CD4-positive, alpha-beta T cell treated with Interferon alpha-2 for 1 hour (primary cell): Measurements from ENCODE around the gene D2HGDH.
A peak's percentile ranks its signal among the peaks of the same experiment; 100 is the strongest.
"Not testable (repeated sequence)": the region's sequence is repeated elsewhere in the genome, so short reads cannot be mapped to it uniquely, and the experiment has no call there.

Experiments used
- DNase-seq, 2 donors: peaks; one replicate each; pipeline ENCODE4 v3.0.0-alpha.2; 2020 to 2022

The D2HGDH gene

DNA sequence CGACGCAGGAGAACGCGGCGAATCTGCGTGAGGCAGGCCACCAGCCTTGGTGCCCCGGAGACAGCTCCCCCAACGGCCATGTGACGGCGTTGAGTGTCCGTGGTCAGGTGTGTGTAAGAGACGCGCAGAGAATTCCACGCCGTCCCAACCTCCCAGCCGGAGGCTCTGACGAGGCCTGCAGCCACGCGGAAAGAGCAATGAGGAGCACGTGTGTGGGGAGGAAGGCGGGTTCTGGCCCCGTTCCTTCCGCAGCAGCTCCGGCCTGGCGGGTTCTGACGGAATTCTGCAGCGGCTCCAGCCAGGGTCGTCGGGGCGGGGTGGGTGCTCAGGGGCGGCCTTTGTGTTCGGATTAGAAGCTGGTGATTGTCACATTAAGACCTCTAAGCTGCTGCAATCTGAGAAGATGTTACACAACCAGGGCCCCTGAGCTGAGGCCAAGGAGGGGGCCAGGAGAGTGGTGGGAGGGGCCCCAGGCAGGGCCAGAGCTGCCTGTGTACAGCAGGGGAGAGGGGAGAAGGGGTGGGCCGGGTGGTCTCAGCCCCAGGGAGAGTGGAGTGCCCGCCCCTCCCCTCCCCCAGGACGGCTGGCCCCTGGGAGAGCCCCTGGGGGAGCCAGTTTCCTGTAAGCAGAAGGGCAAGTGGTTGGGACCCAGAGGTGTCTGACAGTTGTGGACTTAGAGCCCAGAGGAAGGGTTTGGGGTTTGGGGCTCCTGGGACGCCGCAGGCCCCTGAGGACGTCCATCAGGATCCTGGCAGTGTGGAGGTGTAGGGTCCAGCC, 37.0 kb downstream of the D2HGDH start:
- DNase-seq, result no peak

DNA sequence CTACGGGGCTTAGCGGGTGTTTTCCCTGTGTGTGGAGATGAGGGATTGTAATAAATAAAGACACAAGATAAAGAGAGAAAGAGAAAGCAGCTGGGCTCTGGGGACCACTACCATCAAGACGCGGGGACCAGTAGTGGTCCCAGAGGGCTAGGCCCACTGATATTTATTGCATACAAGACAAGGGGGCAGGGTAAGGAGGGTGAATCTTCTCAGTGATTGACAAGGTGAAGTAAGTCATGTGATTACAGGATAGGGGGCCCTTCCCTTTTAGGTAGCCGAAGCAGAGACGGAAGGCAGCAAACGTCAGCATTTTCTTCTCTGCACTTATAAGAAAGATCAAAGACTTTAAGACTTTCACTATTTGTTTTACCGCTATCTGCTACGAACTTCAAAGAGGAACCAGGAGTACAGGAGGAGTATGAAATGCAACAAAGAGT, 37.7 kb downstream of the D2HGDH start:
- peak in 1 of 2 donors; percentile 69 for DNase-seq

DNA sequence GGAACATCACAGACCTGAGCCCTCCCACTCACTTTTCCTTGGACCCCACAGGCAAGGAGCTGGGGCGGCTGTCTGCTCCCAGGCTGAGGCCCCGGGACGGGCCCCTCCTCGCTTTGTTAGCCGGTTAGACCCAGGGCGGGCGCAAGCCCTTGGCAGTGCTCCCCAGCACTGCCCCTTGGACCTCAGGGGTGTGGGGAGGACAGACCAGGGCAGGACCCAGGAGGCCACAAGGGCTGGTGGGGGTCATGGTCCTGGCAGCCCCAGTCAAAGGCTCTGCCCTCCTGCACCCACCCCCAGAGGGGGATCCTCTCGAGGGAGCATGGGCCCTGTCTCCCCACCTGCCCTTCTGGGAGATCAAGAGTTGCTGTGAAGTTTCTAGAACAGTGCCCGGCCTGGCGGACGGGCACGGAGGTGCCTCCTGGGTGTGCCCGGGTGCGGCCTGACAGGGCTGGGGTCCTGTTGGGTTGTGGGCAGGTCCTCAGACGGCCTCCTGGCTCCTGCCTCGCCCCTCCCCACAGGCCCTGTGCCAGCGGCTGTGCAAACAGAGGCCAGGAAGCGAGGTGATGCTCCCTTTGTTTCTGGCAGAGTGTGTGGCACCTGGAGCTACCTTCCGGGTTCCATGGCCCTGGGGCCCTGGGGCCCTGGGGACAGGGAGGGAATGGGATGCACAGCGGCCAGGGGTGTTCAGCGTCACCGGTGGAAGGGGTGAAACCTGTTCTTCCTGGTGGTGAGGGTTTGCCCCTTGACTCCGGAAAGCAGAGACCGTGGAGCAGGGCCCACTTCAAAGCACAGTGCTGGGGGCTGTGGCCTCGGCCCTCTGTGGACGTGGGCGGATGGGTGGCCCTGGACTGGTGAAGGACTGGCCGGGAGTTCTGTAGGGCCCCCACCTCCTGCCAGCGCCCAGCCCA, 39.3 kb downstream of the D2HGDH start:
- DNase-seq, result no peak

DNA sequence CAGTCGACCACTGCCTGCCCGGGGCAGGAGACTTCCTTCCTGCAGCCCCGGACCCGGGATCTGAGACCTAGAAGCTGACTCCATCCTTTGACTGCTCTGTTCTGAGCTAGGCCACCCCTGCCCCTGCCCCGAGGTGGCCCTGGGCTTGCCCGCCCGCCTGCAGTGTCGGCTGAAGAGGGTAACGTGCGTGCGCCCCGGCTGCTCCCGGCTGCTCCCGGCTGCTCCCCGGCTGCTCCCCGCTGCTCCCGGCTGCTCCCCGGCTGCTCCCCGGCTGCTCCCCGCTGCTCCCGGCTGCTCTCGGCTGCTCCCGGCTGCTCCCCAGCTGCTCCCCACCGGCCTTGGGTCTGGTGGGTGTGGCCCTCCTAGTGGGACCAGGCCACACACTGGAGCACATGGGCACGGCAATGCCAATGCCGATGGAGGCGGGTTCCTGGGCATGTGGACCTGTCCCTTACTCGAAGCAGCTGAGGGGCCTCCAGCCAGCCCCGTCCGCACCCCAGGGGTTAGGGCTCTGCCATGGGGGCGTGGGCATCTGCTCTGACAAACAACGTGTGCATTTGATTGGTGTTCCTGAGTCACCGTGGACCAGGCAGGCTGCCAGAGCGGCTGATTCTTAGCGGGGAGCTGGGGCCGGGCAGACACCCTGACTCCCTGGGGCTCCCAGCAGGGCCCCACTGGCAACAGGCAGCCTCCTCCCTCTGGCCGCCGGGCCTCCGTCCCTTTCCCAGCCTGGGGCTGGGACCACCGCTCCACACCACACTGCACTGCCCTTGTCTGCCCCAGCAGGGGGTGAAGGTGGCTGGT, 40.2 kb downstream of the D2HGDH start:
- no peak for DNase-seq

DNA sequence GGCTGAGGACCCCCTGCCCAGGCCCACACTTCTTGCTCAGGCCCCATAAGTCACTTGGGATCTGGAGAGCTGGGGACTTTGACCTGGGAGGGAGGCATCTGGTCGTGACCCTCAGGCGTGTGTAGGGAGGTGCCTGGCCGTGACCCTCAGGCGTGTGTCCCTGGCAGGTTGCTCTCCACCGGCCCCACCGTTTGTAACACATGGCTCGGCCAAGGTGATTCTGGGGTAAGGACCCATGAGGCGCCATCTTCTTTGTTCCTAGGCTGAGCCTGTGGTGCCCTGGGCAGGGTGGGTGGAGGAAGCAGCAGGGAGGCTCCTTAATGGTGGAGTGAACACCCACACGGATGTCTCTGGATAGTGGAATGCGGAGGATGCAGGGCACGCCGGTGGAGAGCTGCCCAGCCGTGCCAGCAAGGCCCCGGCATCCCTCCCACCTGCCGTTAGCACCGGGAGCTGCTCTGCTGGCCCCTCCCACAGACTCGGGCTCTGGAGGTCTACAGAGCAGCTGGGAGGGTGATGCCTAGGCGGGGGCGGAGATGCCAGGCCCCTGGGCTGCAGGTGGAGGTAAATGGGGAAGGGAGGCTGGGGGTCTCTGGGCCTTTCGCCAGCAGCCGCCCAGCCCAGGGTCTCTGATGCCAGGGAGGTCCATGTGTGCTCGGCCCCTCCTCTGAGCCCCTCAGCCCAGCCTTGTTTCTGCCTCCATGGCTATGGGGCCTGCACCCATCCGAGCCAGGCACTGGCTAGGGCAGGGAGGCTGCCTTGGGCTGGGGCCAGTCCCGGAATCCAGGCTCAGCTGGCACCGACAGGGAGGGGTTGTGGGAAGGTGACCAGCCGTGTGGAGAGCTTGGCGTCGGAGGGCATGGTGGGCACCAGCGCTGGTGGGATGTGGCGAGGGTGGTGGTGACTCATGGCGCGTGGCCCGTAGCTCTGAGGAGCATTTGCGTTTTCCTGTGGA, 41.1 kb downstream of the D2HGDH start:
- no peak for DNase-seq

DNA sequence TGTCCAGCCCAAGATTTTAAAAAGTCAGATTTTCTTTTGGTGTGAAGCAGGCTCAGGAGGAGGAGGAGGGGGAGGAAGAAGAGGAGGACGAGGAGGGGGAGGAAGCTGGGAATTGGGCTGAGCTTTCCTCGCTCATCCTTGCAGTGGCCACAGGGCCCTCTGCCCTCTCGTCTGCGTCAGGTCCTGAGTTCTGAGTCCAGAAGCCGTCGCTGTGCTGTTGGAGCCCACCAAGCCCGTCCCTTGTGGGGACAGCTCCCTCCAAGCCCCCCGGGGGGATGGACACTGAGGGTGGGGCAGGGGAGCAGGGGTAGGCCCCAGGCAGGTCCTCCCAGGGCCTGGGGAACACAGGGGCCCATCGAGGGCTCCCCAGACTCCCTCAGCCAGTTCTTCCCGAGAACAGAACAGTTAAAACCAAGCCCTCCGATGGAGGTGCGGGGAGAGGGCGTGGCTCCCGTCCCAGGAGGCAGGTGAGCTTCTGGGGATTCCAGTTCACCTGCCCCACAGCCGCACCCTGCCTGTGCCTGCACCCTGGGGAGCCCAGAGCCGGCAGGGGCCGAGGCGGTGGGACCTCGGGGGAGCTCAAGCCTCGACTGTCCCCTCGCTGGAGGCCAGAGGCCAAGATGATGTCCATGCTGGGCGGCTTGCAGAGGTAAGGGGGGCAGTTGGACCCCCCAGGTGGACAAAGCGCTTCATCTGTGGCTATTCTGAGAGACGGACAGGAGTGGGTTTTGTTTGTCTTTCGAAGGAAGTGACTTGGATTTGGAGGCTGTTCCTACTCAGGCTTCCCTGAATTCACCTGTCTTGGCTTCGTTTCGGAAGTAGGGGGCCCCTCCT, 42.1 kb downstream of the D2HGDH start, which contains the start of gene GAL3ST2:
TSS of gene GAL3ST2 (plus strand) at position 487 of the 834 bp plus-strand sequence. CDS start at position 621, 134 bp downstream.
- DNase-seq, result no peak

DNA sequence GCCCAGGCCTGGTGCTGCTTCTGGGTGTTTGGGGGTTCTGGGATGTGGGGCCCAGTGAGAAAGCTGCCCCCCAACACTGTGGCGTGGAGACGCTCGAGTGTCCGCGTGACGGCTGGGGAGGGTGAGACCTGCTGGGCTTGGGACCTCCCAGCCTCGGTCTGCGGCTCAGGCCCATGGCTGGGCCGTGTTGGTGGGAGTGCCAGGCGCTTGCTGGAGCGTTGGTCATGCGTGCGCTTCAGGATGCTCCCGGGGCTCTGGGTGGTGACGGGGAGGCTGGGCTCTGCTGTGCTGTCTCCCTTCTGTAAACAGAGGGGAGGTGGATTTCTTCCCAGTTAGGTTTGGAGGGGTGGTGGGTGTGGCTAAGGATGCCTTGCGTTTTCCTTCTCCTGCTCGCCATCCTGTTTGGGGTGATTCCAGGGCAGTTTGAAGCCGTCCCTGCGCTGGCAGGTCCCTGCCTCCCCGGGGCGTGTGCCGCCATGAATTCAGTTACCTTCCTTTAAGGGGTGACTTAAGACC, 42.8 kb downstream of the D2HGDH start:
- no peak for DNase-seq

DNA sequence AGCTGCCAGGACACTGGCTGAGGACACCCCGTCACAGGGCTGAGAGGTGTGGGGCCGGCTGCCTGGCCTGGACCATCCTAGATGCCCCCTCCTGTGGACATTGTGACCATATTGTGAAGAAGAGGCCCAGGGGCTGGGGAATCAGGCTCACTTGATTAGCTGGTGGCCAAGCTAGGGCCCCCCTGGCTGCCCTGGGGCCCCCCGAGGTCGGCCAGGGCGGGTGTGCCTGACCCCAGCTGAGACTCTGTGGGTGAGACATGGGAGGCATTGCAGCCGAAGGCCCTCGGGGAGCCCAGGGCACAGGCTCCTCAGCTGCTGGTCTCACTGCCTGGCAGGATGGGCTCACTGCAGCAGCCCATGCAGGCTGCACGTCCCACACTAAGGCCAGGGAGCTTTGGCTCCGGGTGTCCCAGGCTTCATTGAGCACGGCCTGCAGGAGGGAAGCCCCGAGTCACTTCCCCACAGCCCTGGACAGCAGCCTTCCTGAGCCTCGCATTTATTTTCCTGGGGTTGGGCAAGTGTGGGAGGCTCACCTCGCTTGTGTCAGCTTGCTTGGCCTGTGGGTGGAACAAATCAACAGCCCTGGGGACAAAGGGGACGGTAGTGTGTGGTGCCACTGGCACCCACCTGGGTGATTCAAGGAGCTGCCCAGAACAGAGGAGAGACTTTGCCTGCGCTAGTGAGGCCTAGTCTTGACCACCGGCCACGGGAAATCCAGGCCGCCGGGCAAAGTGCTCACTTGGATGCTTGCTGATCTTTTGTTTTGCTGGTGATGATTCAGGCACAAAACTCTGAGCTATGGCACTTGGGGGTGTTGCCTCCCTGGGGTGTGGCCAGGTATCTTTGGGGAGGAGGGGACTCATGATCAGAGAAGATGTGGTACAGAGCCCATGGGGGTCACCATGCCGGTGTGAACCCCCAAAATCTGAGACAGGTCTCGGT, 43.5 kb downstream of the D2HGDH start:
- DNase-seq, result no peak

DNA sequence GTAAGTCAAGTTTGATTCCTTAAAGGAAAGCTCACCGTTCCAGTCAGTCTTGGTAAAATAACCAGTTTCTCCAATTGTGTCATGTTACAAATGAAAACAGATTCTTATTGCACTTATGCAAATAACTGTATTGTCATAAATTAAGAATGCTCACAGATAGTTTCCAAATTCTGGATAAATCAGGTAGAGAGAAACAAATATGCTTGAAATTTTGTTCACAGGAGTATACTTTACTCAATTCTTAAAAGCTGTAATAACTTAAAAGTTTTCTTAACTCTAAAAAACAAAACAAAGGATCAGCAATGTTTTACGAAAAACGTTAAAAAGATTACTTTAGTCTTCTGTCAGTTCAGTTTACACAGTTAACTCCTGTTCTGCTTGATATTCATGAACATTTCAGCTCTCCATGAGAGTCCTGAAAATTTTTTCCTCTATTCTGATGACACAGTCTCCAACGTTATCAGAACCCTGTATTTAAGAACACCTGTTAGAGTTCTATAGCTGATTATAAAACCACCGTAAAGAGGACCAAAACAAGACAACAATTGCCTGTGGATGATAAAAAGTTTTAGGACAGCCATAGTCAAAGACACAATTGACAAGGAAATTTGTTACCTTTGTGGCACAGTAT, 46.6 kb downstream of the D2HGDH start:
- no peak for DNase-seq

DNA sequence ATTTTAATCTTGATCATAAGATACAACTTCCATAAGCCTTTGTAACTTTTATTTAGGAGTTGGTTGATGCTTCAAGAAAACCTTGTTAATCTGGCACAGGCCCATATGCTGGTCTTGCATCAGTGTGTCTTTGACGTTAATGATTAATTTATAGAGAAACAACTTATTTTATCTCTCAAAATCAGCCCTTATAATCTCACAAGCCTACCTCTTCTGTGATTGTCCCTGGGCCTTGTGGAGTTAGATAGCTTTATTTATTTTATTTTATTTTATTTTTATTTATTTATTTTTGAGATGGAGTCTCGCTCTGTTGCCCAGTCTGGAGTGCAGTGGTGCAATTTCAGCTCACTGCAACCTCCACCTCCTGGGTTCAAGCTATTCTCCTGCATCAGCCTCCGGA, 47.6 kb downstream of the D2HGDH start:
- DNase-seq, result not testable (repeated sequence)

DNA sequence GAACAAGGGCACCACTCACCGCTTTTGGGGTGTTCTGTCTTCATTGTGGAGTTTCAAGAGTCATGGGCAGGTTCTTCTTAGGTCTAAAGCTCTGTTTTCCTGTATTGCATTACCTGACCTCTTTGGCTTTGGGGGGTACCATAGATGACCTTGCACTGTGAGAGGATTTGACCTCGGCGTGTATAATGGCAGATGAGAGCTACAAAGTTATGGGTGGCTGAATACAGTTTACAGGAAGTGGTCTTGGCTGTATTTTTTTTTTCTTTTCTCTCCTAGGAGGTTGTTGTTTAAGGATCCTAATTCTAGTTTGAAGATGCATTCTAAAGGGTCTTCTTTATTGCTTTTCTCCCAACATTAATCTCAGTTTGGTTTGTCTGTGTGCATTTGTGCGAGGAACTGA, 53.7 kb downstream of the D2HGDH start:
- no peak for DNase-seq

DNA sequence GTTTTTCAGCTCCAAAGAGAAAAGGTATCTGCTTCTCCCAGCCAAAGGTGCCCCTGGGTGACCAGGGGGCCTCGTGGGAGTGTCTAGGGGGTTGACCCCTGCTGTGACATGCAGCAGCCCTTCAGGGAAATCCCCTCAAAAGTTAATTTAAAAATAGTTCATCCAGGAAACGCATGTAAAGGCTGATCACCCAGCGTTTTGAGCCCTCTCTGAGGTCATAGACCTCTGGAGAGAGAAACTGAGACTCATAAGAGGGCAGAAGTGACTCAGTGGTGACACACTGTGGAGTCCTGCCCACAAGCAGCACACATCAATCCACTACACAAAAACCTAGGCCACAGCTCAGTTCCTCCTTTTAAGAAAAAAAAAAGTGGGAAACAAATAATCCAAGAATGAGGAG, 54.1 kb downstream of the D2HGDH start:
- peak in 1 of 2 donors; percentile 33 for DNase-seq

DNA sequence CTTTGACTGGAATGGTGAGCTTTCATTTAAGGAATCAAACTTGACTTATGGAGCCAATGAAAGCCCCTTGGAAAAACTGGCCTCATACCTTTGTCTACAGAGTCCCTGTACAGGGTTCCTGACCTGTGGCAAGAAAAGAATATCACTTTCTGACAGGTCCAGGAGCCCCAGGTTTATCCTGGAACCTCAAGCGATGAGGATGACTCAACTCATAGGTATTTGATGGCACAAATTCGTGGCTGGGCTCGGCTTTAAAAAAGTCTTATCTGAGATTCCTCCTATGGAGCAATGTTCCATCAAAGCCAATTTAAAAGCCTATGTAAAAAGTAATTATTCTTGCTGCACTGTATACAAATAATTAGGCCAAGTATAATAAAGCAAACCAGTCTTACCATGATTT, 57.0 kb downstream of the D2HGDH start:
- not testable (repeated sequence) for DNase-seq

DNA sequence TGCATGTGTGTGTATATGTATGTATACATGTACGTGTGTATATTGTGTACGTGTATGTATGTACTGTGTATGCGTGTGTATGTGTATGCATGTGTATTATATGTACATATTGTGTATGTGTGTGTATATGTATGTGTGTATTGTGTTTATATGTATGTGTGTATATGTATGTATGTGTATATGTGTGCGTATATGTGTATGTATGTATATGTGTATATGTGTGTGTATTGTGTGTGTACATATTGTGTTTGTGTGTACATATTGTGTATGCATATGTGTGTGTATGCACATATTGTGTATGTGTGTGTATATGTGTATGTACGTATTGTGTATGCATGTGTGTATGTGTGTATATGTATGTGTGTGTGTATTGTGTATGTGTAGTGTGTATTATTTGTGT, 59.0 kb downstream of the D2HGDH start:
- no peak for DNase-seq

DNA sequence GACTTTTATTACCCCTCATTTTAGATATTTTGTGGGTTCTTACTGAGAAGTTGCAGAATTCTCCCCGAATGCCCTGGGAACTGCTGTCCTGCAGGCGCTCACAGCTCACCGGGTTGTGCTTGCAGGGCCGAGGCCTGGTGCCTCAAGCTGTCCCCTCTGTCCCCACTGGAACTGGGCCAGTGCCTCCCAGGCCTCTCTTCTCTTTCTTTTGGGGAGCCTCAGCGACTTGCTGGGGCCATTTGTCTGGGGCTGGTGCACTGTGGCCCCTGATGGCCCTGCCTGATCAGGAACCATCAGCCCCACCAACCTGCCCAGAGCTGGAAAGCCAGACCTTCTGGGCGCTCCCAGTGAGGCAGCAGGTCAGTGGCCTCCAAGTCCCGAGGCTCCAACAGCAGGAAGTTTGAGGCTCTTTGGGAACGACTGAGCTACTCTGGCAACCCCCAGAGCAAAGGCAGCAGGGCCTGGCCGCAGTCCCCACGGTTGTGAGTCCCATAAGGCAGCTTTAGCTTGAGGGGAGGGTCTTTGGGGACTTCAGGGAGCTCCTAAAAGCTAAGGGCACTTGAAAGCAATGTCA, 59.9 kb downstream of the D2HGDH start:
- DNase-seq, result no peak

DNA sequence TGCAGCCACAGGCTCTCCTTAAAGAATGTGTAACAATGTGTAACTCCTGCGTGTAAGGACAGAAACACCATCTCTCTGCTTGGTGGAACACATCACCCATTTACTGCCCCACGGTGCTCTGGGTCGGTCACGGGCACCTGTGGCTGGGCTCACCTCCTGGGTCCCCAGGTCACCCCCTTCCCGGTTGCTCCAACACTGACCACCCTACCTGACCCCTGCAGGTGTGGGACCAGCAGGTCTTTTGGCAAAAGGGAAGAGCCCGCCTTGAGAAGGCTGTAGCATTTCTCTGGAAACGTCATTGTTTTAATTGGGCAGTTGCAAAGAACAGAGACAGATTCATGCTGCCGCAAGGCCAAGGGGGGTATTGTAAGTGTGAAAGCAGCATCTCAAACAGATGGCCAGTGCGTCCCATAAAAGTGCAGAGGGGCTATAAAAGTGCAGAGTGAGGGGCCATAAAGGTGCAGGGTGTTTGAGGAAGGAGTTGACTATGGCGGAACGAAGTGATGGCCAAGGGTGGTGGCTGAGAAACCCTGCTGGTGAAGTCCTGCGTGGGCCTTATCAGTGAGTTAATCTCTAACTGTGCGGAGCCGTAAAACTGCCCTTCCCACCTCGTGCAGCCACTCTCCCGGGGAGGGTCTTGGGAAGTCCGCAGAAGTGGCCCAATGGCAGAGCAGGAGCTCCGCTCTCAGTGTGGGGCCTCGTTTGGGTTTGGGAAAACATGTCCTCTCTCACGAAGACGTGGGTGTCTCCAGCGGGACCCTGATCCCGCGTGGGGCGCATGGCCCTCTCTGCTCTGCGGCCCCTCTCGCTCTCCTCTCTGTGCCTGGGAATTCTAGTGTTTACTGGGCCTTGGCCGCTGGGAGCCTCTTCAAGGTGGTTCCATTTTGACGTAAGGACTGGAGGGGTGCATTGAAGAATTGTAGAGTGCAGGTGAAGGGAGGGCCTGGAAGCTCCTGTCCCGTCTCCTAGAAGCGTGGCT, 60.9 kb downstream of the D2HGDH start:
- no peak for DNase-seq

DNA sequence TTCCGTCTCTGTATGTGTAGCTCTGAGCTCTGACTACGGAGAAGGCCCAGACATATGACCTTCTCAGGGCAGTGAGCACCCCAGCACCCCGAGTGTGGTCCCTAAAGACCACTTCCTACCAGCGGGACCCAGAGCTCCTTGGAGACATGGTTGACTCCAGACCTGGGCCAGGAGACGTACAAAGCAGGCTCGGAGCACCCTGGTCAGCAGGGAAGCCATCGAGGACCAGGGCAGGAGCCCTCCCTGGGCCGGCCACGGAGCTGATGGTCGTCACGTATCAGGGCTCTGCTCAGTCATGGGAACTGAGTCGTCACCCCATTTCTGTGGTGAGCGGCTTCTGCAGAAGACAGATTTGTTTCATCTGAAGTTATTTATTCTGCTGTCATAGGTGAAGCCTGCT, 61.8 kb downstream of the D2HGDH start:
- DNase-seq, result no peak
